SJCRH30 (cell line): ENCODE data around the gene KRT83. TPM values are rescaled to one million over a fixed set of nuclear protein-coding genes. Genes with fewer than 3 reads are reported as not detected.
"Not testable (repeated sequence)": the region's sequence is repeated elsewhere in the genome, so short reads cannot be mapped to it uniquely, and the experiment has no call there.

Experiments
- DNase-seq, 2 experiments: peaks; one replicate each; pipeline ENCODE4 v3.0.0-alpha.2; 2015 to 2020
- H3K27ac ChIP-seq: fragments of 250-450 bp; sonication (Bioruptor Pico); 2 replicates; pipeline ENCODE4 v1.5.1; 2020; ENCODE audit warnings: mild to moderate bottlenecking, moderate library complexity
- H3K27me3 ChIP-seq: fragments of 250-450 bp; sonication (Bioruptor Pico); 2 replicates; pipeline ENCODE4 v1.5.1; 2020; ENCODE audit warnings: mild to moderate bottlenecking, moderate library complexity
- H3K36me3 ChIP-seq: fragments of 250-450 bp; sonication (Bioruptor Pico); 2 replicates; pipeline ENCODE4 v1.5.1; 2020; ENCODE audit warnings: mild to moderate bottlenecking, moderate library complexity
- H3K4me1 ChIP-seq: fragments of 250-450 bp; sonication (Bioruptor Pico); 2 replicates; pipeline ENCODE4 v1.5.1; 2020; ENCODE audit warnings: mild to moderate bottlenecking, moderate library complexity
- H3K4me3 ChIP-seq: fragments of 250-450 bp; sonication (Bioruptor Pico); 2 replicates; pipeline ENCODE4 v1.5.1; 2020; ENCODE audit warnings: mild to moderate bottlenecking, moderate library complexity
- H3K9me3 ChIP-seq: fragments of 250-450 bp; sonication (Bioruptor Pico); replicated peaks from 2 replicates; pipeline ENCODE4 v1.5.1; 2020; ENCODE audit warnings: mild to moderate bottlenecking, moderate library complexity
- total RNA-seq: library from RNA; depleted of rRNA; stranded (reverse); fragments of >200 nt; shearing (Covaris generic); gene quantifications from 2 replicates; pipeline ENCODE4 v1.2.3, GENCODE V29; 2014

The KRT83 gene
- total RNA-seq, 1 experiment from 2014 or later, result not detected

DNA sequence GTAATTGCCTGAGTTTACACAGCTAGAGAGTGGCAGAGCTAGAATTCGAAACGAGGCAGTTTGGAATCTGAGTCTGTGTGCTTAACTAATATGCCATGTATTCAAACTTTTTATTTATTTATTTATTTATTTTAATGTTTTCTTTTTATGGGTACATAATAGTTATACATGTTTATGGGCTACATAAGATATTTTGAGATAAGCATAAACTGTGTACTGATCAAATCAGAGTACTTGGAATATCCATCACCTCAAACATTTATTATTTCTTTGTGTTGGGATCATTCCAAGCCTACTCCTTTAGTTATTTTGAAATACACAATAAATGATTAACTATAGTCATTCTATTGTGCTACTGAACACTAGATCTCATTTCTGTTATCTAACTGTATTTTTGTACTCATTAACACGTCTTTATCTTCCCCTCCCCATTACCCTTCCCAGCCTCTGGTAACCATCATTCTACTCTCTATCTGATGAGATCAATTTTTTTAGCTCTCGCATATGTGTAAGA lies 22.5 kb downstream of the KRT83 start:
- Histone ChIP-seq H3K9me3 (no peaks in the 10 kb centered on the region), H3K4me1 (no peaks in the 10 kb centered on the region), H3K36me3 (no peaks in the 10 kb centered on the region), H3K27me3 (no peaks in the 10 kb centered on the region), H3K4me3 (no peak overlapping the region), H3K27ac (no peak overlapping the region)
- no peak for DNase-seq

DNA sequence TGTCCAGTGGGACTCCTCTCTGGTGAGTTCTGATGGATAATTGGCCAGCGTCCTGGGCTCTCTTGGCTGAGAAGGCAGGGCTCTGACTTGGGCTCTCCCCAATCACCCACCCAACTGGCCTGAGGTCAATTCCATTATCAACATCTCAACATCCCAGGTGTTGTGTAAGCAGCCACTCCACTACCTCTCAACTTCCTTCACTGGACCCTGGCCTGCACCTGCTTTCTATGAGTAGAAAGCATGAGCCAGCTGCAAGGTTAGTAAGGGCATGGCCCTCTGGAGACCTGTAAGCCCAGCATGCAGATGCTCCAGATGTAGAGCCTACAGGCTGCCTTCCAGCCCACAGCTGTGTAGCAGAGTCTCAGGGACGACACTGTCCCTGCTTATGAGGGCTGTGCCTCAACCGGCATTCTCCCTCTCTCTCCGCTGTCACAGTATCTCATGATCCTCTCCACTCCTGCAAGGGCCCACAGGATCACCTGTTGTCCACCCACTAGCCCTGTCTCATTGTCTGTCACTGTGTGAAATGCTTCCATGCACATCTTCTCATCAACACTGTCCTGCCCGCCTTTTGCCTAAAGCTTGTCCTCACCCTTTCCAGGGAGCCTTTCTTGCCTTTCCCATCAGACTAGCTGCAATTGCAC lies 24.5 kb downstream of the KRT83 start:
- no peaks in the 10 kb centered on the region for H3K27me3 ChIP-seq
- H3K4me1 ChIP-seq, result no peaks in the 10 kb centered on the region
- H3K4me3 ChIP-seq, result no peak overlapping the region
- H3K27ac ChIP-seq, result no peak overlapping the region
- DNase-seq, result no peak
- H3K36me3 ChIP-seq, result no peaks in the 10 kb centered on the region
- H3K9me3 ChIP-seq, result no peaks in the 10 kb centered on the region

DNA sequence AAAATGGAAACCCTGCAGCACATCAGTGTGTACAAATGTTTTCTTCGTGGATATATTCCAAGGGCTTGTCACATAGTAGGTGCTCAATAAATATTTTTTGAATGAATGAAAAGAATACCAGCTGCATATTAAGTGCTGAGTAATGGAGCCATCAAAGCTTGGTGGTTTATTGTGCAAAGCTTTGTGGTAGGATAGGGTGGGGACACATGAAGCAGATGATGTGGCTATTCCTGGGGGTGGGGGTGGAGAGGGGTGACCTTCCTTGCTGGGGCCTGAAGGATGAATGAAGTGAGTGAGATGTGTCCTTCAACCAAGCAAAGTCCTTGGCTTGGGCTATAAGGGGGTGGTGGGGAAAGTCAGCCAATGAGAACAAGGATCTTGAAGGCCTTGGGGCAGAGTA lies 25.5 kb downstream of the KRT83 start:
- no peaks in the 10 kb centered on the region for H3K36me3 ChIP-seq
- H3K4me1 ChIP-seq, result no peaks in the 10 kb centered on the region
- DNase-seq, result no peak
- H3K27ac ChIP-seq, result no peak overlapping the region
- no peak overlapping the region for H3K4me3 ChIP-seq
- H3K27me3 ChIP-seq, result no peaks in the 10 kb centered on the region
- no peaks in the 10 kb centered on the region for H3K9me3 ChIP-seq

DNA sequence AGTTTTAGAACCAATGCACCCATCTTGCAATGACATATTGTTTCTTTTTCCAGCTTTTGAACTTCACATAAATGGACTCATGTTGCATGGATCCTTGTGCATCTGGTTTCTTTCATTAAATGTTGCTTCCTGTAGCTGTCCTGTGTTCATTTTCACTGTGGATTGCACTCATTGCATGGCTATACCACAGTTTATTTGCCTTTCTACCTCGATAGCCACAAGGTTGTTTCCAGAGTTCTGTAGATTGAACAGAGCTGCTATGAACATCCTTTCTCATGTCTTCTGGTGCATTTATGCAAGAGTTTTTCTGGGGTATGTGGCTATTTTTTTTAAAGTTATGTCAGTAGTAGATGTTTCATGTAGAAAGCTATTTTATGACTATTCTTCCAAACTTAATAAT lies 26.4 kb downstream of the KRT83 start:
- H3K27me3 ChIP-seq, result no peaks in the 10 kb centered on the region
- no peaks in the 10 kb centered on the region for H3K36me3 ChIP-seq
- no peak overlapping the region for H3K4me3 ChIP-seq
- no peaks in the 10 kb centered on the region for H3K9me3 ChIP-seq
- DNase-seq, result no peak
- no peak overlapping the region for H3K27ac ChIP-seq
- H3K4me1 ChIP-seq, result no peaks in the 10 kb centered on the region

DNA sequence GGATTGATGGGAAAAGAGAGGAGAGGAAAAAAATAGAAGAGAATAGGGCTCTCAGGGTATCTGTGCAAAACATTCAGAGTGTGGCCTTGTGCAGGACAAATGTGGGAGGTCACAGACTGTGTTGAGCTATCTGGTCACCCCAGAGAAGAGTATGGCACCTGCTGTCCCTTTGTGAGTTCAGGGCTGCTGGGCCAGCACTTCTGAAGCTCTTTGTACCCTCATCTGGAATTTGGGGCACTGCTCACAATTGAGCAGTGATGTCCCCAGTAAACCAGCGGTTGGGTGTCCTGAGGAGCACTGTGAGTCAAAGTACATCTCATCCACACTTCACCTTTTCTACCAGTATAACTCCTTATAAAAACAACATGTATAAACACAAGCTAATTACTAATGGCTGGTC lies 27.3 kb downstream of the KRT83 start:
- Histone ChIP-seq H3K9me3 (no peaks in the 10 kb centered on the region), H3K4me3 (no peak overlapping the region), H3K27me3 (no peaks in the 10 kb centered on the region), H3K36me3 (no peaks in the 10 kb centered on the region), H3K27ac (no peak overlapping the region), H3K4me1 (no peaks in the 10 kb centered on the region)
- DNase-seq, result no peak

DNA sequence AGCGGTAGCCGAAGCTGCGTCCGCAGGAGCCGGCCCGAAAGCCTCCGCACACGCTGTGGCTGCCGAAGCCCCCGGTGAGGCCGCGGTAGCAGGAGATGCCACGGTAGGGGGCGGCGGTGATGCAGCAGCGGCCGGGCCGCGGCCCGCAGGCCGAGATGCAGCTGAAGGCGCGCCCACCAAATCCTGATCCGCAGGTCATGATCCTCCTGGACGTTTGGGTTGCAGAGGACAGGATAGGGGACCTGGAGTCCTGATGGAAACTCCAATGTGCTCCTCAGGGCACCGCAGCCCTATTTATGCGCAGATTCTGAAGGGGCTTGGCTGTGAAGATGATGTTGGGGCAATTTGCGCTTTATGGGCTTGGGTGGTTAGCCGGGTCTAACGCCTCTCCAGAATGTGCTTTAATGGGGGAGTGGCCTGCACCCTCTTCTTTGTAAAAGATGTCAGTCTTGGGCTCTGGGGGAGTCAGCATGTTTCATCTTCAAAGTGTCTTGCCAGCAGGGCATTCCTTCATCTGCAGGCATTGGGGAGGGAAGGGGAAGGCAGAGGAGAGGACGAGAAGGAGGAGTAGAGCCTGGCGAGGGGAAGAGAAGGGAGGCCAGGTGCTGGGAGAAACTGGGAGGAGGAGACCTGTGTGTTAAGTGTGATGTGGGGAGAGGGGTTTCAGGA lies 29.8 kb downstream of the KRT83 start, which contains the start of gene KRT81:
TSS of gene KRT81 (minus strand) at position 268 of the 669 bp plus-strand sequence. CDS start at position 199, 69 bp downstream.
- DNase-seq, result no peak

DNA sequence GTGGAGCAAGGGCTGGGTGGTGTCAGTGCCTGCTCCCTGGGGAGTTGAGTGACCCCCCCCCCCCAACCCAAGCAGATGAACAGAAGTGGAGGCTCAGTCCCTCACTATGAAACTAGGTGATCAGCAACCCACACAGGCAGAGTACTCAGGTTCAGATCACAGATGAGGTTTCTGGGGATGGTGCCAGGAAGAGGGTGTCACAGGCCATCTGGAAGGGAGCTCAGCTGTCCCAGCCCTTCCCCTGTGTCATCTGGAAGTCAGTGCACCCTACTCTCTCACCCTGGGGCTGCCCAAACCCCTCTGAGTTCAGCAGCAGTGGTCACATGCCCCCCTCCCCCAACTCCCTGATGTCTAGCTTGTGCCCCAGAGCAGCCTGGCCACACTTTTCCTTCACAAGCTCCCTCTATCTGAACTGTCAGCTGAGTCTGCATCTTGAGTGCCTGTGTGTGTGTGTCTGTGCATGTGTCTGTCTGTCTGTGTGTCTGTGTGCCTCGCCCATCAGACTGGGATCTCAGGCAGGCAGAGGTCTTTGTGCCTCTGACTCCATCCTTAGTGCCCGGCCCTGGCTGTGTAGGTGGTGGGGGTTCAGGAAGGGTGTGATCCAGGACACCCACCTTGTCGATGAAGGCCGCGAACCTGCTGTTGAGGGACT lies 30.6 kb downstream of the KRT83 start:
- not testable (repeated sequence) for H3K4me3 ChIP-seq, H3K9me3 ChIP-seq, H3K27ac ChIP-seq, H3K27me3 ChIP-seq, DNase-seq, H3K36me3 ChIP-seq, H3K4me1 ChIP-seq

More for the DNA sequence above, 29.8 kb downstream of the KRT83 start, which contains the start of gene KRT81:
- Histone ChIP-seq H3K4me3 (no peak within 1 kb of the TSS), H3K36me3 (no peaks in the 10 kb centered on the region), H3K27me3 (no peaks in the 10 kb centered on the region), H3K4me1 (no peaks in the 10 kb centered on the region), H3K27ac (no peak within 1 kb of the TSS), H3K9me3 (no peaks in the 10 kb centered on the region)

DNA sequence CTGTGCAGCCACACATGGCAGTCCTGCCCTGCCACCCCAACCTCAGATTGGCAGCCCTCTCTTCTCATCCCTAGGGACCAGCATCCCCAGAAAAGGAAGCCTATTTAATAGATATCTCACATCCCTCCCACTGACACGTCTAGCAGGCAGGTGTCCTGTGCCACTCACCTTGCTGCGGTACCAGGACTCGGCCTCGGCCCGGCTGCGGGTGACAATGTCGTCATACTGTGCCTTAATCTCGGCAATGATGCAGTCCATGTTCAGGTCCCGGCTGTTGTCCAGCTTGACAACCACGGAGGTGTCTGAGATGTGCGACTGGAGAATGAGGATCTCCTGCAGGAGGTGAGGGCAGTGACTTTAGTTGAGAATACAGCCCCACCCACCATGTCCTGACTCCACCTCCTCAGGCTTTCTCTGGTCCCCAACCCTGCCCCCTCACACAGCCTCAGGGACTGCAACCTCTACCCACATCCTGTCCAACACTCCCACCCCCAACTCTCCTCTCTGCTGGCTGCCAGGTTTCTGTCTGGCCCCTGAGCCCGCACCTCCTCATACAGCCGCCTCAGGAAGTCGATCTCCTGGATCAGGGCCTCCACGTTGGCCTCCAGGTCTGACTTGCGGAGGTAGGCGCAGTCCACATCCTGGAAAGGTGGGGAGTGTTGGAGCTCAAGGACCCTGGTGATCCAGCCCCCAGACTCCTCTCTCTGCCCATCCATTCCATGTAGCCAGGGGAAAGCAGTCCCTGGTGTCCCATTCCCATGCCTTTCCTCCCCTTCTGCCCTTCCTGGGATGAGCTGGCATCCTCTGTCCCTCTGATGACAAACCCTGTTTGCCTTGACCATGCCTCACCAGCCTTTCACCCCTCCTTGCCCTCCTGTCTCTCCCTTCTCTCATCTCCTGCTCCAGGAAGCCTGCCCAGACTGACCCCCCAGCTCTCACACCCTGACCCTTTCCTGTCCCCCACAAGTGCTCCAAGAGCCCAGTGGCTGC lies 33.1 kb downstream of the KRT83 start:
- H3K36me3 ChIP-seq, H3K4me3 ChIP-seq, DNase-seq, H3K27ac ChIP-seq, H3K9me3 ChIP-seq, H3K4me1 ChIP-seq, H3K27me3 ChIP-seq: not testable (repeated sequence)

DNA sequence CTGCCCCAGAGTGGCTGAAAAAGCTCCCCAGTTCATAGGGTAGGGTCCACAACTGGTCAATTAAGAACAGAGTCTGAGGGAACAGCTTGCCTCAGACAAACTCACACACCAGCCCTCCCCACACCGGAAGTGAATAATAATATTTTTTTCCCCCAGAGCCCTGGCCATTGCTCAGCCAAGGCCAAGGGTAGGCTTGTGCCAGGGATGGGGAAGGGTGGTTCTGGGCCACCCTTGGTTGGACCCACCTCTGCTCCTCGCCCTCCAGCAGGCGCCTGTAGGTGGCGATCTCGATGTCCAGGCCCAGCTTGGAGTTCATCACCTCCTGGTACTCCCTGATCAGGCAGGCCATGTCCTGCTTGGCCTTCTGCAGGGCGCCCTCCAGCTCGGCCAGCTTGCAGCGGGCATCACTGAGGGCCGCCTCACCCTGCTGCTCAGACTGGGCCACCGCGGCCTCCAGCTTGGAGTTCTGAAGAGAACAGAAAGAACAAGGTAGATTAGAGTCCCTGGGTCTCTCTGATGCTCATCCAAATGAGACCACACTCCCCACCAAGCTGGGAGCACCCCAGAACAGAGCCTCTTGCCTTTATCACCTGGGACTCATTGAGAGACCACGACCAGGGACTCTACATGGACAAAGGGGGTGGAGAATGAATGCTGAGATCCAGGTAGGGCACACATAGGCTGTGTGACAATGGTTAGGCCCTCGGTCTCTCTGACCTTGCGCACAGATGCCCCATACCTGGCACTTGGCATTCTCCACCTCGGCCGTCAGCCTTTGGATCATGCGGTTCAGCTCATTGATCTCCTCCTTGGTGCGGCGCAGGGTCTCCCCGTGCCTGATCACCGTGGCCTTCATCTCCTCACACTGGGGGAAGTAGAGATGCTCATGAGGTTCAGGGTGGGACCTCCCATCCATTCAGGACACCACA lies 34.1 kb downstream of the KRT83 start:
- not testable (repeated sequence) for H3K4me3 ChIP-seq, H3K27me3 ChIP-seq, DNase-seq, H3K4me1 ChIP-seq, H3K9me3 ChIP-seq, H3K27ac ChIP-seq, H3K36me3 ChIP-seq

DNA sequence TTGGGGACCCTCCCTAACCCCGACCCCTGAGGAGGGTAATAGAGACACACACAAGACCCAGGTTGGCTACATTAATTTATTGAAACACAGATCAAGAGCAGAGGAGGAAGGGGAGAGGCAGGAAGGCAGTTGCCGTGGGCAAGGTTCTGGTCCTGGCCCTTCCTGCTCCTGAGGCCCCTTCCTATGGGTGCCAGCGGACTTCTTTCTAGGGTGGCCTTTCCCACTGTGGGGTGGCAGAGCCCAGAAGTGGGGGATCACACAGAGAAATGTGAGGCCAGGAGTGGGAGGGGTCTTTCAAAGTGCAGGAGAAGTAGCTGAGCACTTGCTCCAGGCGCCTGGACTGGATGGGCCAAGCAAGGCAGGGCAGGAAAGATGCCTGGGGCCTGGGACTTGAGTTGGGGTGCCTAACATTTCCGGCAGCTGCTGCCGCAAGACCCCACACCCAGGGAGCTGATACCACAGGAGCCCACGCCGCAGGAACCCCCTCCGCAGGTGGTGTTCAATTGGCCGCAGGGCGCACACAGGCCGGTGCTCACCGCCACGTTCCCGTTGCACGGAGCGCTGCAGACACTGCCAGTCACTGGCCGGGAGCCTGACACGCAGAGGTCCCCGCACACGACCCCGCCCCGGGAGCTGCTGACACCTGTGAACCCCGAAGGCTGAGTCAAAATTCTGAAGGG lies 35.2 kb downstream of the KRT83 start:
- Histone ChIP-seq H3K4me1 (peaks cover 8% of the 10 kb centered on the region), H3K36me3 (no peaks in the 10 kb centered on the region), H3K27ac (no peak overlapping the region), H3K27me3 (no peaks in the 10 kb centered on the region), H3K9me3 (no peaks in the 10 kb centered on the region), H3K4me3 (no peak overlapping the region)
- no peak for DNase-seq

DNA sequence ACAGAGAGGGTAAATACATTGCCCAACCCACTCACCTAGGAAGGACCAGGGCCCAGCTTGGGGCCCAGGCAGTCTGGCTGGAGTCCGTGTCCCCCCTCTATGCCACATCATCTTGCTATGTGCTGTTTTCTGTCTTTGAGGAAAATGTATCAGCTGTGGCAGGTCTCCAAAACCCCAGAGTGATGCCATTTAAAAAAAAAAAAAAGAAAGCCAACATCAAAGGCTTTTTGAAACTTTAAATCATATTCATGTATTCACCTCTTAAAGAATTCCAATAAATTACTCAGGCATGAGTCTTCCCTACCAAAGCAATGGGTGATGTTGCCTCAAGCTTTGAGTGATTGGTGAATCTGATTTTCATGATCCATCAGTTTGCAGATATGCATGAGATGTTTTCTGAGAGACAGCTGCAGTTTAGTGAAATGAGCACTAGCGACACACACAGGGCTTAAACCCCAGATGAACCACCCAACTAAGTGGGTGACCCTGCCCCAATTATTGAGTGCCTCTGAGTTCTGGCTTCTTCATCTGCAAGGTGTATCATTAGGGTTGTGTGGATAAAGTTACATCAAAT lies 35.9 kb downstream of the KRT83 start:
- DNase-seq, result no peak
- Histone ChIP-seq H3K27ac (no peak overlapping the region), H3K27me3 (no peaks in the 10 kb centered on the region), H3K9me3 (no peaks in the 10 kb centered on the region), H3K4me3 (no peak overlapping the region), H3K36me3 (no peaks in the 10 kb centered on the region), H3K4me1 (peaks cover 14% of the 10 kb centered on the region)

DNA sequence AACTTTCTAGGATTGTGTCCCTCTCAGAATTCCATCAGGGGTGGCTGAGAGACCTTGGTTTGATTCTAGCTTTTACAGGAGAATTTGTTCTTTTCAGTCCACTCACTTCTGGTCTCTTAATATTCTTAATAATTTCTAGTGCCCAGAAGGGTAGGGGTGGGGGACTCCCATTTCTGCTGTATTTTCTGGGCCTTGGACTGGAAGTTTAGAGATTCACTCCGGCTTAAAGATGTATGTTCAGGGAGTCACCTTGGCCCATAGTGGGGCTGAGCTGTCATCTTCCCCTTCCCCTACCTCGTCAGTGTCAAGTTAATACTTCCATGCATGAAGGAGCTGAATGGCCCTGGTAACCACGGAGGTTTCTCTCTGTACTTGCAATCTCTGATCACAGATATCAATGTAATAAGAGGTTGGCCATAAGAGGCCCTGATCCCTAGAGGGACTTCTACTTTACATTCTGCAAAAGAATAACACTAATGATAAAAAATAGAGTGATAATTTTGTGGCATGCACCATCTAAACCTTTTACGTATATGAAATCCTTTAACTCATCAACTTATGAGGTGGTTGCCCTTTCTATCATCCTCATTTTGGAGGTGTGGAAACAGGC lies 36.5 kb downstream of the KRT83 start:
- no peak for DNase-seq
- Histone ChIP-seq H3K27me3 (no peaks in the 10 kb centered on the region), H3K4me3 (no peak overlapping the region), H3K27ac (no peak overlapping the region), H3K36me3 (no peaks in the 10 kb centered on the region), H3K9me3 (no peaks in the 10 kb centered on the region), H3K4me1 (peaks cover 20% of the 10 kb centered on the region)
